UCSD-AML1 (cell line): ENCODE measurements around the gene CSNK1D.

ENCODE experiments used
- DNase-seq: peaks from one replicate; lab custom pipeline; 2025; ENCODE audit not compliant: unreplicated experiment; lab: John Stamatoyannopoulos, UW

Gene CSNK1D

GRCh38 chr17:82253179-82253544, 20.3 kb downstream of the CSNK1D start:
- no peak for DNase-seq

- DNase-seq = no peak
These were observed 20.9 kb downstream of the CSNK1D start for GRCh38 chr17:82252511-82253178.

GRCh38 chr17:82250868-82251500, 22.5 kb downstream of the CSNK1D start:
- no peak for DNase-seq

- no peak for DNase-seq
These were observed 23.5 kb downstream of the CSNK1D start for GRCh38 chr17:82249896-82250581.

GRCh38 chr17:82248815-82249674, 24.5 kb downstream of the CSNK1D start:
- no peak for DNase-seq

GRCh38 chr17:82247856-82248671, 25.4 kb downstream of the CSNK1D start:
- DNase-seq = no peak

- DNase-seq = no peak
These were observed 26.2 kb downstream of the CSNK1D start for GRCh38 chr17:82247182-82247823.

GRCh38 chr17:82246365-82247181, 26.9 kb downstream of the CSNK1D start:
- DNase-seq = no peak

- DNase-seq = no peak
These were observed 27.5 kb downstream of the CSNK1D start for GRCh38 chr17:82246040-82246364.

- DNase-seq = no peak
These were observed 28.1 kb downstream of the CSNK1D start for GRCh38 chr17:82245134-82246039.

GRCh38 chr17:82244413-82245133, 28.9 kb downstream of the CSNK1D start:
- no peak for DNase-seq

- no peak for DNase-seq
These were observed 29.7 kb downstream of the CSNK1D start for GRCh38 chr17:82243648-82244412.

GRCh38 chr17:82242977-82243647, 30.4 kb downstream of the CSNK1D start:
- DNase-seq = no peak

GRCh38 chr17:82242698-82242976, 30.9 kb downstream of the CSNK1D start:
- DNase-seq = no peak

GRCh38 chr17:82241926-82242697, 31.4 kb downstream of the CSNK1D start:
- DNase-seq = no peak
